H1 (cell line): ENCODE data around the gene PIGU. TPM values are rescaled to one million over a fixed set of nuclear protein-coding genes. Genes with fewer than 3 reads are reported as not detected.

Experiments
- CBX5 ChIP-seq: fragments of 300-800, 300-1000 bp; sonication (generic); IDR thresholded peaks from 2 replicates; pipeline ENCODE4 v1.7.1; 2016; ENCODE audit warnings: antibody characterized with exemption, low read length, low read depth
- CHD7 ChIP-seq: fragments of 300-600 bp; sonication (generic); IDR thresholded peaks from 2 replicates; pipeline ENCODE4 v1.7.1; 2012; ENCODE audit warnings: low read length, moderate library complexity, mild to moderate bottlenecking, inconsistent platforms; ENCODE audit not compliant: insufficient replicate concordance
- polyA plus RNA-seq, 7 experiments: library from polyadenylated mRNA; depleted of rRNA in 3 of 7; stranded (reverse) in 5 of 7; unstranded in 2 of 7; fragments of >200 nt in 5 of 7; fragments of 200-250 nt in 2 of 7; gene quantifications; 1 replicate in 5 of 7; 2 replicates in 1 of 7; 4 replicates in 1 of 7; pipeline versions ENCODE4 v1.2.1 to v1.2.3, GENCODE V29; 2011 to 2013; ENCODE audit warnings: missing spikeins in 2 of 7, mixed read lengths in 2 of 7
- total RNA-seq: library from RNA; stranded (reverse); fragmentation: NEBNext Ultra II Directional; extraction: Animal tissue kit (Norgen Biotek cat#: 25700); gene quantifications from 2 replicates; pipeline ENCODE4 v1.2.1, GENCODE V29; 2021

PIGU gene
- total and polyA plus RNA-seq, 2 of the 8 experiments (the other 6 are each of a cell fraction or from before 2014, with no cell fraction given), result 28.3 to 117 TPM

- no peak for TF ChIP-seq CHD7
- no peak for TF ChIP-seq CBX5
Observed at GRCh38 chr20:34637245-34638038, 39.5 kb downstream of the PIGU start (continued).
